SU-DHL-6 (cell line): ENCODE measurements around the gene LBH.

ENCODE experiments used
- CTCF ChIP-seq: fragments of 200-600 bp; sonication (generic); IDR thresholded peaks from one replicate; pipeline ENCODE4 v1.5.1; 2017; ENCODE audit warnings: antibody characterized with exemption, mild to moderate bottlenecking, low read length, moderate library complexity; ENCODE audit not compliant: insufficient read depth, poor library complexity, severe bottlenecking
- EZH2phosphoT487 ChIP-seq: fragments of 200-600 bp; sonication (generic), shearing (Covaris generic); conservative IDR thresholded peaks from 2 replicates; pipeline ENCODE4 v1.6.1; 2018; ENCODE audit warnings: mild to moderate bottlenecking, antibody characterized with exemption, low read length, moderate library complexity, mixed read lengths

- TF ChIP-seq CTCF (no peak), EZH2phosphoT487 (no peak)
These were observed 71.8 kb downstream of the LBH start for GRCh38 chr2:30303095-30303494.
